Measurements from ENCODE around the gene RGP1.

DNA sequence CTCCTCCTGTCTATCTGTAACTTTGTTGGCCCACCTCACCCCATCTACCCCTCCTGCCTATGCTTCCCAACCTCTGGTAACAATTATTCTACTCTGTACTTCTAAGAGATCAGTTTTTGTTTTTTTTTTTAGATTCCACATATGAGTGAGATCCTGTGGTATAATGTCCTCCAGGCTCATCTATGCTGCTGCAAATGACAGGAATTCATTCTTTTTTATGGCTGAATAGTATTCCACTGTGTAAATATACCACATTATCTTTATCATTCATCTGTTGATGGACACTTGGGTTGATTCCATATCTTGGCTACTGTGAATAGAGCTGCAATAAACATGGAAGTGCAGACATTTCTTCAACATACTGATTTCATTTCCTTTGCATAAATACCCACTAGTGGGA is 34.3 kb downstream of the RGP1 start:
- no peak for TF ChIP-seq ZNF274 (IDR thresholded peaks at IDR 0.05; ENCODE audit: low read depth, low read length)
- no peak for TF ChIP-seq YY1 (IDR thresholded peaks at IDR 0.05; ENCODE audit: insufficient read depth, insufficient read length)
